ENCODE measurements around the gene RHBDF1.

Gene RHBDF1

GRCh38 chr16:75580-76501 is 3.4 kb upstream of the RHBDF1 start:
- no peak for DNase-seq (ENCODE audit: low read depth in 3 of 3, low spot score in 1 of 3)

DNA sequence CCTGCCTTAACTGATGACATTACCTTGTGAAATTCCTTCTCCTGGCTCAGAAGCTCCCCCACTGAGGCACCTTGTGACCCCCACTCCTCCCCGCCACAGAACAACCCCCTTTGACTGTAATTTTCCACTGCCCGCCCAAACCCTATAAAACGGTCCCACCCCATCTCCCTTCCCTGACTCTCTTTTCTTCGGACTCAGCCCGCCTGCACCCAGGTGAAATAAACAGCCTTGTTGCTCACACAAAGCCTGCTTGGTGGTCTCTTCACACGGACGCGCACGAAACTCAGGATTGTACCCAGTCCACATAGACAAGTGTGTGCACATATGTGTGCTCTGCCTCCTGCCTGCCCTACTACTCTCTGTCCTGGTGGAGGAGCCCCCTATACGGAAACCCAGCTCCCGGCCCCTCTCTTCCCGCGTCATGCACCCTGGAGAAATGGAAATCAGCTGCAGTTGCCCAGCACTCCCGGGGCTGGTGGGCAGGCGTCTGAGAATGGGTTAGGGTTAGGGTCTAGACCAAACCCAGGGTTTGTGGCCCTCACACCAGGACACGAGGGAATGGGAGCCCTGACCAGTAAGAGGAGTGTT is 2.4 kb upstream of the RHBDF1 start:
- DNase-seq (ENCODE audit: low read depth in 3 of 3, low spot score in 1 of 3) = no peak

DNA sequence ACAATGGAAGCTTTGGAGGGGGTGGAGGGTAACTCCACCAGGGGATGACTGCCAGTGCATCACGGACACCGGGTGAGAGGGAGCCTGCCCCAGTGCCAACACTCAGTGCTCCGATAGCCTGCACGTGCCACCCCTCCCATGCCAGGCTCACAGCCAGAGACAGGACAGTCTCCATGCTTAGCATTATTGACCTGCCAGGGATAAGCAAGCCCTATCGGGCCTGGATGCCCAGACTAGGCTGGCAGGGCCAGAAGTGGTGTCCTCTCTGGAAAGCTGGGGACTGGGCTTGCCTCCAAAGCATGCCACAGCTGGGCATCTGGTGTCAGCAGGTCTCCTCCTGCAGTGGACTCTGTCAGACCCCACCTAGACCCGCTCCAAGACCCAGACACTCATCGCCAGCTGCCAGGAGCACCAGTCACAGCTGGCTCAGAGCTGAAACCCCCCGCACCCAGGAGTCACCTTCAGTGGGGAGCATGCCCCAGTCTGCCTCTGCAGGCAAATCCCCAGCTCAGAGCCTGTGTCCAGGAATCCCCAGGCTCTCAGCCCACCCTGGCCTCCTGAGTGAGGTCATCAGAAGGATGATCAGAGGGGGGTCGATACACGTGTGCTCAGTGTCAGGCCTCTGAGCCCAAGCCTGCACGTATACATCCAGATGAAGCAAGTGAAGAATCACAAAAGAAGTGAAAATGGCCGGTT is 1.8 kb upstream of the RHBDF1 start:
- no peak for DNase-seq (ENCODE audit: low read depth in 3 of 3, low spot score in 1 of 3)

DNA sequence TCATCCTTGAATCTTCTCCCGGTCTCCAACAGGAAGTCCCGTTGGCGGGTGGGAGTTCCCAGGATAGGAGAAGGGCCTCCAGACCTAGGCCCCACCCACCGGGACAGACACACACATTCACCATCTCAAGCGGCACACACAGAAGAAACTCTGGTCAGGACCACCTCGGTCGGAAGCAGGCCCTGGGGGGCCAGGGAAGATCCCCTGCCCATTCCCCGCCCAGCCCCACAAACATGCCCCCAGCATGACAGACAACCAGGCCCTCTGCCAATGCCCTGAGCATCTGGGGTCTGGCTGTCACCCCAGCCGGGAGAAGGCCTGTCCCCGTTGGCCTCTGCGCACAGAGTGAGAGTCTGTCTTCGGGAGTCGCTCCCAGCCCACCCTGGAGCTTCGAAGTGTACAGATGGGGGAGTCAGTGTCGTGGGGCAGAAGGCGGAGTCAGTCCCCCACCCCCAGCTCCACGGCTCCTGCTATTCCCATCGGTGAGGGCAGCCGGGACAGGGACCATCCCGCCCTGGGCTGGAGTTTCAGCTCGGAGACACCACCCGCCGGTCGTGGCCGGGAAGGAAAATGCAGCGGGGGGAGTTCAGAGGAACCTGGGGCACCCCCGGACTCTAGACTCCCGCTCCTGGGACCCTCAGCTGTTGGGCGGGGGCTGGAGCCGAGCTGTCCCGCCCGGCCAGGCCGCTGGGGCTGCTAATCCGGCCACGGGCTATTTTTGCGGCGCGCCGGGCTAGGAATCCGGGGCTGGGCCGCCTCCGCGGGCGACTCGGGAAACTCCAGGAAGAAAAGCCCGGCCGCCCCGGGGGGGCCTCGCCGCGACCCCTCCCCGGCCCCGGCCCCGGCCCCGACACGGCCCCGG is 660 bp downstream of the RHBDF1 start:
- DNase-seq (ENCODE audit: low read depth in 3 of 3, low spot score in 1 of 3) = no peak

DNA sequence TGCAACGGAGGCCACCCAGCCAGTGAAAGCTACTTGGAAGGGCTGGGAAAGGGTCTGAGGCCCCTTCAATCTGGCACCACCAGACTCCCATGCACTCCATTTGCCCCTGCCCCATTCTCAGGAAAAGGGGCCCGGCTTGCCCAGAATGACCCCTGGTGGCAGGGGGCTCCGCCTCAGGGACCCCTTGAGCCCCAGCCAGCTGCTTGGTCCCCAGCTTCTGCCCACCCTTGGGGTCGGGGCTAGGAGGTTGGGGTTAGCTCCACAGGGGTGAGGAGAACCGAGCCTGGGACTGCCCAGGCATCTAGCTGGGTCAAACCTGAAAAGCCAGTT is 1.3 kb downstream of the RHBDF1 start:
- no peak for DNase-seq (ENCODE audit: low read depth in 3 of 3, low spot score in 1 of 3)

DNA sequence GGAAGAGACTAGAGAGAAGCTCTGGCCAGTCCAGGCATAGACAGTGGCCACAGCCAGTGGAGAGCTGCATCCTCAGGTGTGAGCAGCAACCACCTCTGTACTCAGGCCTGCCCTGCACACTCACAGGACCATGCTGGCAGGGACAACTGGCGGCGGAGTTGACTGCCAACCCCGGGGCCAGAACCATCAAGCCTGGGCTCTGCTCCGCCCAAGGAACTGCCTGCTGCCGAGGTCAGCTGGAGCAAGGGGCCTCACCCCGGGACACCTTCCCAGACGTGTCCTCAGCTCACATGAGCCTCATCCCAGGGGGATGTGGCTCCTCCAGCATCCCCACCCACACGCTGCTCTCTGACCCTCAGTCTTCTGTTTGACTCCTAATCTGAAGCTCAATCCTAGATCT is 3.2 kb downstream of the RHBDF1 start:
- no peak for DNase-seq (ENCODE audit: low read depth in 3 of 3, low spot score in 1 of 3)

GRCh38 chr16:67884-68789 is 4.3 kb downstream of the RHBDF1 start:
- no peak for DNase-seq (ENCODE audit: low read depth in 3 of 3, low spot score in 1 of 3)

- no peak for DNase-seq (ENCODE audit: low read depth in 3 of 3, low spot score in 1 of 3)
Observed at GRCh38 chr16:67183-67791, 5.1 kb downstream of the RHBDF1 start.

DNA sequence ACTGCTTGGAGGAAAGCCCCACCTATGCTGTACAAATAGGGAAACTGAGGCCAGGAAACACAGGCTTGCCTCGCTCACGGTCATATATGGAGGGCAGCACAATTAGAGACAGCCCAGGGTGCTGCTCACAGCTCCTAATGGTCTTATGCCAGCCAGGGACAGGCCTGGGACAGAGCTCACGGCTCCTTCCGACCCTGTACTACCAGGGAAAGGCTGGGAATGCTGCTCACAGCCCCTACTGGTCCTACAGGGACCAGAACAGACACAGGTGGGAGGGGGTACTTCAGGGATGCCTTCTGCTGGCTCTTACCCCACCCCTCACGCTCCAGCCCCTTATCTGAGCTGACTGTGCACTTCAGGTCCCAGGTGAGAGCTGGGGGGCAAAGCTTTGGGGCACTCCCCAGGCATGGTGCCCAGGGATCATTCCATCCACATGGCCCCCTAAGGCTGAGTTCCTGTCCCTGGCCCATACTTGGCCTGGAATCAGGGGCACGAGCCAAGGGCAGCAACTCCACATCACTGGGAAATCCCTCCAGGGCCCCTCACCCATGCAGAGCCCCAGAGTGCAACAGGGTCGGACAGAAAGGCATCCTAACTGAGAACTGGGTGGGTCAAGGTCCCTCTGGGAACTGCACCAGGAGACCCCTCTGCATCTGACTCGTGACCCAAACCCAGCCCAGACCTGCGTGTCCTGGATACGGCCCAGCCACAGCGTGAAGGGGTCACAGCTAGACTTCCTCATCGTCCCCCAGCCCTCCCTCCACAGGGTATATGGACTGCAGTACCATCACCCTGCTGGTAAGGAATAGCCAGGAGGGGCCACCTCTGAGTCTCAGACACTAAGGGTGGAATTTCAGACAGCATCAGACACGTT is 5.9 kb downstream of the RHBDF1 start:
- DNase-seq (ENCODE audit: low read depth in 3 of 3, low spot score in 1 of 3) = no peak

DNA sequence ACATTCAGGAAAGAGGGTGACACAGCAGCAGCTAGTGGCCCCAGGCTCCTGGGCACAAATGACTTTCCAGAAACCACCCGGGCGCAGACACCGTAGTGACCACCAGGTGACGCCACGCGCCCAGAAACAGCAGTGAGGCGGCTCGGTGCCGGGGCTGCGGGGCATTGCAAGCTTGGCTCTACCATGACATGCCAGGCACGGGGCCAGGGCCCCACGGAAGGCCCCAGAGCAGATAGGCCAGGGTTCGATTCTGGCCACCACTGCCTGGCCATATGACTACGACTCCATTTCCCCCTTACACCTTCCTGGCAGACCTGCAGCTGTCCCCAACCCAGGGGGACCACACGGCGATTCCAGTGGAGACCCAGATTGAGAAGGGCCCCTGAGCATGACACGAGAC is 6.7 kb downstream of the RHBDF1 start:
- peak; percentile 45 to 82 (median 75) for DNase-seq (ENCODE audit: low read depth in 3 of 3, low spot score in 1 of 3)

GRCh38 chr16:64914-65255 is 7.5 kb downstream of the RHBDF1 start:
- no peak for DNase-seq (ENCODE audit: low read depth in 3 of 3, low spot score in 1 of 3)

GRCh38 chr16:63998-64913 is 8.2 kb downstream of the RHBDF1 start:
- DNase-seq (ENCODE audit: low read depth in 3 of 3, low spot score in 1 of 3) = no peak

DNA sequence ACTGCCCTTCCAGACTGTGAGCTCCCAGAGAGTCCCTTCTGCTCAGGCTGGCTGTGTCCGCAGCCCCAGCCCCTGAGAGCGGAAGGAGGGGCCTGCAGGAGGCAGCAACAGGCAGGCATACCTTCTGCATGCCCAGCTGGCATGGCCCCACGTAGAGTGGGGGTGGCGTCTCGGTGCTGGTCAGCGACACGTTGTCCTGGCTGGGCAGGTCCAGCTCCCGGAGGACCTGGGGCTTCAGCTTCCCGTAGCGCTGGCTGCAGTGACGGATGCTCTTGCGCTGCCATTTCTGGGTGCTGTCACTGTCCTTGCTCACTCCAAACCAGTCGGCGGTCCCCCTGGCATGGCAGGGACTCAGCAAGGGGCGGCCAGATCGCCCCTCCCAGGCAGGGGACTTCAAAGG is 9.0 kb downstream of the RHBDF1 start:
- no peak for DNase-seq (ENCODE audit: low read depth in 3 of 3, low spot score in 1 of 3)

DNA sequence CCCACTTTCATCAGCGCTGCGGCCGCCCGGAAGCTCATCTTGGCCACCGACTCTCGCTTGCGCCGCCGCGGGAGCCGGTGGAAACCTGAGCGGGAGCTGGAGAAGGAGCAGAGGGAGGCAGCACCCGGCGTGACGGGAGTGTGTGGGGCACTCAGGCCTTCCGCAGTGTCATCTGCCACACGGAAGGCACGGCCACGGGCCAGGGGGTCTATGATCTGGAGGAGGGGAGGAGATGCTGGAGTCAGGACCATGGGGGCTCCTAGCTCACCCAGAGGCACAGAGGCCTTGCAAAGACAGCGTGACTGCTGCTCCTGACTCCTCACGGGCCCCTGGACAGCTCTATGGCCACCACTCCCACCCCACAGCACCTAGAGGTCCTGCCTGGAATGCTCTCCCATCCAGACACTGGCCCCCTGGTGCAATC is 9.5 kb downstream of the RHBDF1 start:
- no peak for DNase-seq (ENCODE audit: low read depth in 3 of 3, low spot score in 1 of 3)

- no peak for DNase-seq (ENCODE audit: low read depth in 3 of 3, low spot score in 1 of 3)
Observed at GRCh38 chr16:62283-62967, 10.0 kb downstream of the RHBDF1 start.

- DNase-seq (ENCODE audit: low read depth in 3 of 3, low spot score in 1 of 3) = no peak
Observed at GRCh38 chr16:61879-62281, 10.6 kb downstream of the RHBDF1 start.

Measured in stimulated activated CD4-positive, alpha-beta T cell treated with anti-CD3 and anti-CD28 coated beads, TNF-alpha, amount 100 ng/mL, for 1 hour (primary cell).